Ishikawa (cell line): ENCODE measurements around the gene EGFLAM.

Experiments
- EP300 ChIP-seq: IDR thresholded peaks from 2 replicates; pipeline ENCODE4 v1.6.1; 2012; ENCODE audit warnings: borderline replicate concordance
- NFIC ChIP-seq: IDR thresholded peaks from 2 replicates; pipeline ENCODE4 v1.6.1; 2012
- TF ChIP-seq, protein P1 (sequence below): IDR thresholded peaks from 2 replicates; pipeline ENCODE4 v1.6.1; 2012; ENCODE audit warnings: low read depth, mild to moderate bottlenecking
- TF ChIP-seq, protein P2 (sequence below): IDR thresholded peaks from 2 replicates; pipeline ENCODE4 v1.6.1; 2012

DNA sequence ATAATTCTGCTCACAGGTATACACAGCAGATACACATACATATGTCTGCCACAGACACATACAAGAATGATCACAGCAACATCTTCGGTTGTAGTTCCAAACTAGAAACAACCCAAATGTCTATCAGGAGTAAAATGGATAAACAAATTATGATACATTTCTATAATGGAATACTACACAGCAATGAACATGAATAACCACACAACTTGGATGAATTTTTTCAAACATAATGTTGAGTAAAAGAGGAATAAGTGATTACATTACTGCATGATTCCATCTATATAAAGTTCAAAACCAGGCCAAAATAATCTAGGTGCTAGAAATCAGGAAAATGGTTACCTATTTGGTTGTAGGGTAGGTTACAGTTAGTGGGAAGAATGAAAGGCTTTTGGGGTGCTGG is 4.6 kb upstream of the EGFLAM start:
- TF ChIP-seq NFIC: no peak
- TF ChIP-seq, protein P1, sequence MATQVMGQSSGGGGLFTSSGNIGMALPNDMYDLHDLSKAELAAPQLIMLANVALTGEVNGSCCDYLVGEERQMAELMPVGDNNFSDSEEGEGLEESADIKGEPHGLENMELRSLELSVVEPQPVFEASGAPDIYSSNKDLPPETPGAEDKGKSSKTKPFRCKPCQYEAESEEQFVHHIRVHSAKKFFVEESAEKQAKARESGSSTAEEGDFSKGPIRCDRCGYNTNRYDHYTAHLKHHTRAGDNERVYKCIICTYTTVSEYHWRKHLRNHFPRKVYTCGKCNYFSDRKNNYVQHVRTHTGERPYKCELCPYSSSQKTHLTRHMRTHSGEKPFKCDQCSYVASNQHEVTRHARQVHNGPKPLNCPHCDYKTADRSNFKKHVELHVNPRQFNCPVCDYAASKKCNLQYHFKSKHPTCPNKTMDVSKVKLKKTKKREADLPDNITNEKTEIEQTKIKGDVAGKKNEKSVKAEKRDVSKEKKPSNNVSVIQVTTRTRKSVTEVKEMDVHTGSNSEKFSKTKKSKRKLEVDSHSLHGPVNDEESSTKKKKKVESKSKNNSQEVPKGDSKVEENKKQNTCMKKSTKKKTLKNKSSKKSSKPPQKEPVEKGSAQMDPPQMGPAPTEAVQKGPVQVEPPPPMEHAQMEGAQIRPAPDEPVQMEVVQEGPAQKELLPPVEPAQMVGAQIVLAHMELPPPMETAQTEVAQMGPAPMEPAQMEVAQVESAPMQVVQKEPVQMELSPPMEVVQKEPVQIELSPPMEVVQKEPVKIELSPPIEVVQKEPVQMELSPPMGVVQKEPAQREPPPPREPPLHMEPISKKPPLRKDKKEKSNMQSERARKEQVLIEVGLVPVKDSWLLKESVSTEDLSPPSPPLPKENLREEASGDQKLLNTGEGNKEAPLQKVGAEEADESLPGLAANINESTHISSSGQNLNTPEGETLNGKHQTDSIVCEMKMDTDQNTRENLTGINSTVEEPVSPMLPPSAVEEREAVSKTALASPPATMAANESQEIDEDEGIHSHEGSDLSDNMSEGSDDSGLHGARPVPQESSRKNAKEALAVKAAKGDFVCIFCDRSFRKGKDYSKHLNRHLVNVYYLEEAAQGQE: no peak
- TF ChIP-seq, protein P2, sequence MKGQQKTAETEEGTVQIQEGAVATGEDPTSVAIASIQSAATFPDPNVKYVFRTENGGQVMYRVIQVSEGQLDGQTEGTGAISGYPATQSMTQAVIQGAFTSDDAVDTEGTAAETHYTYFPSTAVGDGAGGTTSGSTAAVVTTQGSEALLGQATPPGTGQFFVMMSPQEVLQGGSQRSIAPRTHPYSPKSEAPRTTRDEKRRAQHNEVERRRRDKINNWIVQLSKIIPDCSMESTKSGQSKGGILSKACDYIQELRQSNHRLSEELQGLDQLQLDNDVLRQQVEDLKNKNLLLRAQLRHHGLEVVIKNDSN: no peak
- TF ChIP-seq EP300: no peak
